PFSK-1 (cell line): ENCODE data around the gene RARB.

Experiments
- POLR2AphosphoS5 ChIP-seq: IDR thresholded peaks from 2 replicates; pipeline ENCODE4 v1.6.1; 2012; ENCODE audit warnings: low read depth, mild to moderate bottlenecking, control low read depth, low read length, moderate library complexity
- SIN3A ChIP-seq: IDR thresholded peaks from 2 replicates; pipeline ENCODE4 v1.6.1; 2012; ENCODE audit warnings: mild to moderate bottlenecking, low read length, moderate library complexity, borderline replicate concordance; ENCODE audit not compliant: insufficient read depth
- TAF1 ChIP-seq: IDR thresholded peaks from 2 replicates; pipeline ENCODE4 v1.6.1; 2012; ENCODE audit warnings: low read length, control low read depth, borderline replicate concordance; ENCODE audit not compliant: insufficient read depth
- TF ChIP-seq, protein P1 (sequence below), 2 experiments: IDR thresholded peaks; 2 replicates each; pipeline versions ENCODE4 v1.6.1 to v1.8.0; 2011 to 2012; ENCODE audit warnings: low read depth in 2 of 2, low read length in 2 of 2, control low read depth in 1 of 2, inconsistent platforms in 1 of 2, mild to moderate bottlenecking in 1 of 2, moderate library complexity in 1 of 2; ENCODE audit not compliant: insufficient read depth in 1 of 2

DNA sequence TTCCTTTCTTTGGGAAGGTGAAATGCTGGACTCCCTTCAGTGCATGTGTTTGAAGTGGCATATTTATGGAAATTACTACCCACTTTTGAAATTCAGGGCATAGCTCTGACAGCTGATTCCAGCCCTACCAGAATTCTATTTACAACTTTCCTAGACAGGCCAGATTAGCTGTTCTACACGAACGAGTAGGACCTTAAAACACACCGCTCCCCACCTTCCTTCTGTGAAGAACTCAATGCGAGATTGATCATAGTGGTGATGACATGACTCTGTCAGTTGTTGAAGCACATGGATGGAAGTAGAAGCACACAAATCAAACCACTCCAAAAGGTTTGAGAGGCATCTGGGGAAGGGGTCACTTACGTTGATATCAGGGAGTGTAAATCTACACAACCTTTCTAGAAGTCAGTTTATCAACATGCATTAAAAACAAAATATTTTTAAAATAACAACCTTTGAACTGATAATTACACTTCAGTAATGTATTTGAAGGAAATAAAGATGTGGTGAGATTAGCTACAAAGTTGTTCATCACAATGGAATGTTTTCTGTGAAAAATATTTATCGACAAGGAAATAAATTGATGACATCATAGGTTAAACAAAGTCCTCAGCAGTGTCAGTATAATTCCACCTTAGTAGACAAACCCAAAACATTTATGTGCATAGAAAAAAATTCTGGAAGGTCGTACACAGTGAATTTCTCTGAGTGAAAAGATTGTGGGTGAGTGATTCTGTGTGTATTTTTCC is 29.8 kb downstream of the RARB start:
- TF ChIP-seq SIN3A: no peak
- TF ChIP-seq POLR2AphosphoS5: no peak
- TF ChIP-seq, protein P1, sequence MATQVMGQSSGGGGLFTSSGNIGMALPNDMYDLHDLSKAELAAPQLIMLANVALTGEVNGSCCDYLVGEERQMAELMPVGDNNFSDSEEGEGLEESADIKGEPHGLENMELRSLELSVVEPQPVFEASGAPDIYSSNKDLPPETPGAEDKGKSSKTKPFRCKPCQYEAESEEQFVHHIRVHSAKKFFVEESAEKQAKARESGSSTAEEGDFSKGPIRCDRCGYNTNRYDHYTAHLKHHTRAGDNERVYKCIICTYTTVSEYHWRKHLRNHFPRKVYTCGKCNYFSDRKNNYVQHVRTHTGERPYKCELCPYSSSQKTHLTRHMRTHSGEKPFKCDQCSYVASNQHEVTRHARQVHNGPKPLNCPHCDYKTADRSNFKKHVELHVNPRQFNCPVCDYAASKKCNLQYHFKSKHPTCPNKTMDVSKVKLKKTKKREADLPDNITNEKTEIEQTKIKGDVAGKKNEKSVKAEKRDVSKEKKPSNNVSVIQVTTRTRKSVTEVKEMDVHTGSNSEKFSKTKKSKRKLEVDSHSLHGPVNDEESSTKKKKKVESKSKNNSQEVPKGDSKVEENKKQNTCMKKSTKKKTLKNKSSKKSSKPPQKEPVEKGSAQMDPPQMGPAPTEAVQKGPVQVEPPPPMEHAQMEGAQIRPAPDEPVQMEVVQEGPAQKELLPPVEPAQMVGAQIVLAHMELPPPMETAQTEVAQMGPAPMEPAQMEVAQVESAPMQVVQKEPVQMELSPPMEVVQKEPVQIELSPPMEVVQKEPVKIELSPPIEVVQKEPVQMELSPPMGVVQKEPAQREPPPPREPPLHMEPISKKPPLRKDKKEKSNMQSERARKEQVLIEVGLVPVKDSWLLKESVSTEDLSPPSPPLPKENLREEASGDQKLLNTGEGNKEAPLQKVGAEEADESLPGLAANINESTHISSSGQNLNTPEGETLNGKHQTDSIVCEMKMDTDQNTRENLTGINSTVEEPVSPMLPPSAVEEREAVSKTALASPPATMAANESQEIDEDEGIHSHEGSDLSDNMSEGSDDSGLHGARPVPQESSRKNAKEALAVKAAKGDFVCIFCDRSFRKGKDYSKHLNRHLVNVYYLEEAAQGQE (IDR thresholded peaks at IDR 0.05; ENCODE audit: insufficient read depth in 1 of 2, low read depth in 2 of 2, low read length in 2 of 2): no peak
- TF ChIP-seq TAF1: no peak
